ENCODE data around the gene IGF2BP2. TPM values are rescaled to one million over a fixed set of nuclear protein-coding genes. Genes with fewer than 3 reads are reported as not detected.

The IGF2BP2 gene
- total and polyA plus RNA-seq, 2 of the 13 experiments (the other 11 are each of a cell fraction or from before 2014, with no cell fraction given) = 6.5 to 46.0 TPM

GRCh38 chr3:185623939-185624665 lies 200.7 kb downstream of the IGF2BP2 start:
- Histone ChIP-seq H3K36me3 (replicated peaks in 1 of 2; ENCODE audit: control insufficient read depth in 1 of 2, insufficient read depth in 2 of 2, low read length in 2 of 2) (peaks cover 3 to 22% of the 10 kb centered on the region in 2 experiments; a peak in 3 of 5 replicates), H3K9me3 (ENCODE audit: low read length) (no peaks in the 10 kb centered on the region), H3K27ac (ENCODE audit: extremely low read length, insufficient read depth, low read length) (no peak overlapping the region), H2AFZ (ENCODE audit: low read length) (no peak overlapping the region), H3K4me3 (replicated peaks in 1 of 3; ENCODE audit: insufficient read depth in 1 of 3, low read depth in 2 of 3, low read length in 3 of 3) (no peak overlapping the region), H3K4me2 (ENCODE audit: low read depth, low read length) (no peak overlapping the region), H3K4me1 (ENCODE audit: insufficient read depth, low read length) (no peaks in the 10 kb centered on the region), H3K79me2 (ENCODE audit: insufficient read depth, low read length) (no peaks in the 10 kb centered on the region), H4K20me1 (ENCODE audit: insufficient read depth, low read length) (no peaks in the 10 kb centered on the region), H3K27me3 (ENCODE audit: control insufficient read depth in 1 of 2, insufficient read depth in 2 of 2, low read length in 2 of 2) (no peaks in the 10 kb centered on the region), H3K9ac (ENCODE audit: insufficient read depth, low read depth, low read length) (no peak overlapping the region)
- in situ Hi-C loops (cut with HindIII; ENCODE audit: extremely low pct_ligation_motif_present, low pct_unique_long_range_greater_than_20kb) = no loop called here
- ATAC-seq (no peak), DNase-seq (ENCODE audit: low spot score) (no peak), FAIRE-seq (no peak)
- ChIA-PET CTCF (ENCODE audit: low intra/inter-chr PET ratio, low total read pairs) (no interaction called here), POLR2A (no interaction called here)
- intact Hi-C loops (cut with micrococcal nuclease; ENCODE audit: unreplicated experiment) = no loop called here
- WGBS (ENCODE audit: low lambda C conversion rate) = 94% methylated on average over 7 of the region's 7 CpGs
- BruUV-seq (replicated peaks) = no TSS peak
- no peak for TF ChIP-seq TEAD3 (CRISPR knock-in tag; optimal IDR thresholded peaks at IDR 0.05; ENCODE audit: borderline replicate concordance)
- TF ChIP-seq ZNF235 (CRISPR knock-in tag; IDR thresholded peaks at IDR 0.05; ENCODE audit: borderline replicate concordance) = no peak
- TF ChIP-seq ZNF292 (CRISPR knock-in tag; IDR thresholded peaks at IDR 0.05; ENCODE audit: borderline replicate concordance, low read depth) = no peak
- no peak for TF ChIP-seq PCBP1 (IDR thresholded peaks at IDR 0.05; ENCODE audit: borderline replicate concordance, low read depth, low read length)
- TF ChIP-seq, protein P1, sequence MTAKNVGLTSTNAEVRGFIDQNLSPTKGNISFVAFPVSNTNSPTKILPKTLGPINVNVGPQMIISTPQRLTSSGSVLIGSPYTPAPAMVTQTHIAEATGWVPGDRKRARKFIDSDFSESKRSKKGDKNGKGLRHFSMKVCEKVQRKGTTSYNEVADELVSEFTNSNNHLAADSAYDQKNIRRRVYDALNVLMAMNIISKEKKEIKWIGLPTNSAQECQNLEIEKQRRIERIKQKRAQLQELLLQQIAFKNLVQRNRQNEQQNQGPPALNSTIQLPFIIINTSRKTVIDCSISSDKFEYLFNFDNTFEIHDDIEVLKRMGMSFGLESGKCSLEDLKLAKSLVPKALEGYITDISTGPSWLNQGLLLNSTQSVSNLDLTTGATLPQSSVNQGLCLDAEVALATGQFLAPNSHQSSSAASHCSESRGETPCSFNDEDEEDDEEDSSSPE (CRISPR knock-in tag; IDR thresholded peaks at IDR 0.05) = no peak
- TF ChIP-seq ZNF205 (CRISPR knock-in tag; IDR thresholded peaks at IDR 0.05) = no peak
- no peak for TF ChIP-seq ZNF569 (CRISPR knock-in tag; IDR thresholded peaks at IDR 0.05; ENCODE audit: borderline replicate concordance)
- TF ChIP-seq, protein P2, sequence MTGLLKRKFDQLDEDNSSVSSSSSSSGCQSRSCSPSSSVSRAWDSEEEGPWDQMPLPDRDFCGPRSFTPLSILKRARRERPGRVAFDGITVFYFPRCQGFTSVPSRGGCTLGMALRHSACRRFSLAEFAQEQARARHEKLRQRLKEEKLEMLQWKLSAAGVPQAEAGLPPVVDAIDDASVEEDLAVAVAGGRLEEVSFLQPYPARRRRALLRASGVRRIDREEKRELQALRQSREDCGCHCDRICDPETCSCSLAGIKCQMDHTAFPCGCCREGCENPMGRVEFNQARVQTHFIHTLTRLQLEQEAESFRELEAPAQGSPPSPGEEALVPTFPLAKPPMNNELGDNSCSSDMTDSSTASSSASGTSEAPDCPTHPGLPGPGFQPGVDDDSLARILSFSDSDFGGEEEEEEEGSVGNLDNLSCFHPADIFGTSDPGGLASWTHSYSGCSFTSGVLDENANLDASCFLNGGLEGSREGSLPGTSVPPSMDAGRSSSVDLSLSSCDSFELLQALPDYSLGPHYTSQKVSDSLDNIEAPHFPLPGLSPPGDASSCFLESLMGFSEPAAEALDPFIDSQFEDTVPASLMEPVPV (CRISPR knock-in tag; IDR thresholded peaks at IDR 0.05) = no peak
- no peak for TF ChIP-seq ZMYM4 (CRISPR knock-in tag; IDR thresholded peaks at IDR 0.05)
- TF ChIP-seq SOX5 (CRISPR knock-in tag; IDR thresholded peaks at IDR 0.05; ENCODE audit: borderline replicate concordance) = no peak
